IMR-90 (cell line): ENCODE measurements around the gene CRTAP. TPM values are rescaled to one million over a fixed set of nuclear protein-coding genes. Genes with fewer than 3 reads are reported as not detected.

Source experiments
- ATAC-seq: fragments of 200-7000 bp; cut with Tn5 transposase; 2 replicates; pipeline ENCODE4 v1.9.1; 2020; ENCODE audit warnings: low read depth, mild to moderate bottlenecking, moderate library complexity
- BruUV-seq: library from RNA; stranded (reverse); fragments of 400-500 nt; replicated peaks from 2 replicates; lab custom pipeline; 2021; lab: Mats Ljungman, UMichigan
- CTCF ChIA-PET: fragments of 300-600 bp; formaldehyde crosslinking; extraction: SDS; loops from one replicate; lab custom pipeline; 2021; ENCODE audit warnings: antibody characterized with exemption; lab: Yijun Ruan, JAX
- POLR2A ChIA-PET: fragments of 300-600 bp; sonication (Branson Sonifier 250); formaldehyde crosslinking; loops from one replicate; lab custom pipeline; 2022; ENCODE audit warnings: antibody characterized with exemption; ENCODE audit not compliant: unreplicated experiment; lab: Charles Lee
- DNase-seq: peaks from one replicate; pipeline ENCODE4 v3.0.0; 2013
- H2AFZ ChIP-seq: replicated peaks from 2 replicates; pipeline ENCODE3; 2013; ENCODE audit warnings: low read length, mild to moderate bottlenecking; ENCODE audit not compliant: poor library complexity
- H2AK5ac ChIP-seq: 2 replicates; pipeline ENCODE4 v1.6.1; 2013; ENCODE audit warnings: low read depth, low read length, inconsistent platforms
- H2AK9ac ChIP-seq: replicated peaks from 2 replicates; pipeline ENCODE3; 2013; ENCODE audit warnings: mild to moderate bottlenecking, low read depth, low read length, moderate library complexity; ENCODE audit not compliant: poor library complexity
- H2BK120ac ChIP-seq: 2 replicates; pipeline ENCODE4 v1.6.1; 2013; ENCODE audit warnings: low read depth, low read length, inconsistent platforms
- H2BK15ac ChIP-seq: 3 replicates; pipeline ENCODE4 v1.6.1; 2013; ENCODE audit warnings: low read depth, low read length, inconsistent platforms
- H2BK20ac ChIP-seq: 2 replicates; pipeline ENCODE4 v1.6.1; 2013; ENCODE audit warnings: low read depth, mild to moderate bottlenecking, inconsistent platforms, low read length, moderate library complexity
- H2BK5ac ChIP-seq: 2 replicates; pipeline ENCODE4 v1.6.1; 2013; ENCODE audit warnings: mild to moderate bottlenecking, low read depth, low read length, inconsistent platforms; ENCODE audit not compliant: poor library complexity, severe bottlenecking
- H3K14ac ChIP-seq: replicated peaks from 2 replicates; pipeline ENCODE4 v1.6.1; 2013; ENCODE audit warnings: low read depth, low read length, inconsistent platforms
- H3K18ac ChIP-seq: 2 replicates; pipeline ENCODE4 v1.6.1; 2013; ENCODE audit warnings: low read depth, low read length, control low read depth
- H3K23ac ChIP-seq: 2 replicates; pipeline ENCODE4 v1.6.1; 2013; ENCODE audit warnings: low read depth, low read length, inconsistent platforms
- H3K27ac ChIP-seq: 2 replicates; pipeline ENCODE4 v1.5.1; 2013; ENCODE audit warnings: mild to moderate bottlenecking, control low read depth, low read length; ENCODE audit not compliant: insufficient read depth
- H3K27me3 ChIP-seq: 2 replicates; pipeline ENCODE4 v1.6.1; 2013; ENCODE audit warnings: low read length; ENCODE audit not compliant: control insufficient read depth, insufficient read depth
- H3K36me3 ChIP-seq: 2 replicates; pipeline ENCODE4 v1.6.1; 2013; ENCODE audit warnings: low read length, mixed read lengths; ENCODE audit not compliant: control insufficient read depth, insufficient read depth
- H3K4ac ChIP-seq: 2 replicates; pipeline ENCODE4 v1.6.1; 2013; ENCODE audit warnings: low read depth, low read length, inconsistent platforms
- H3K4me1 ChIP-seq: 2 replicates; pipeline ENCODE4 v1.6.1; 2013; ENCODE audit warnings: low read length, mixed read lengths; ENCODE audit not compliant: control insufficient read depth, insufficient read depth
- H3K4me2 ChIP-seq: 2 replicates; pipeline ENCODE4 v1.6.1; 2013; ENCODE audit warnings: low read depth, mild to moderate bottlenecking, control low read depth, low read length, moderate library complexity
- H3K4me3 ChIP-seq: 2 replicates; pipeline ENCODE4 v1.5.1; 2013; ENCODE audit warnings: low read depth, mild to moderate bottlenecking, control low read depth, low read length, moderate library complexity; ENCODE audit not compliant: insufficient read depth
- H3K56ac ChIP-seq: 2 replicates; pipeline ENCODE4 v1.6.1; 2013; ENCODE audit warnings: low read length, inconsistent platforms; ENCODE audit not compliant: insufficient read depth; ENCODE audit errors: extremely low read depth
- H3K79me1 ChIP-seq, 2 experiments: 2 replicates each; pipeline ENCODE4 v1.6.1; 2013; ENCODE audit warnings: low read length in 2 of 2, inconsistent platforms in 1 of 2, low read depth in 1 of 2
- H3K9ac ChIP-seq: 2 replicates; pipeline ENCODE4 v1.6.1; 2013; ENCODE audit warnings: low read depth, low read length, control low read depth
- H3K9me1 ChIP-seq: 2 replicates; pipeline ENCODE4 v1.6.1; 2013; ENCODE audit warnings: low read length, inconsistent platforms; ENCODE audit not compliant: insufficient read depth
- H3K9me3 ChIP-seq: 2 replicates; pipeline ENCODE4 v1.6.1; 2013; ENCODE audit warnings: low read length; ENCODE audit not compliant: control insufficient read depth, insufficient read depth
- H4K20me1 ChIP-seq: 2 replicates; pipeline ENCODE4 v1.6.1; 2013; ENCODE audit warnings: low read length, inconsistent platforms; ENCODE audit not compliant: insufficient read depth
- H4K5ac ChIP-seq: 2 replicates; pipeline ENCODE4 v1.6.1; 2013; ENCODE audit warnings: mild to moderate bottlenecking, low read depth, low read length, control low read depth
- H4K8ac ChIP-seq, 2 experiments: 2 replicates each; pipeline ENCODE4 v1.6.1; 2013; ENCODE audit warnings: low read depth in 2 of 2, low read length in 2 of 2, control low read depth in 1 of 2, inconsistent platforms in 1 of 2
- H4K91ac ChIP-seq: 2 replicates; pipeline ENCODE4 v1.6.1; 2013; ENCODE audit warnings: low read depth, low read length, inconsistent platforms; ENCODE audit not compliant: insufficient read depth
- BHLHE40 ChIP-seq: fragments of 150-350 bp; IDR thresholded peaks from 2 replicates; pipeline ENCODE4 v1.6.1; 2016; ENCODE audit warnings: mild to moderate bottlenecking, low read depth, low read length
- ELK1 ChIP-seq: fragments of 150-350 bp; IDR thresholded peaks from 2 replicates; pipeline ENCODE4 v1.6.1; 2016; ENCODE audit warnings: low read depth, mild to moderate bottlenecking, low read length, moderate library complexity, borderline replicate concordance
- MXI1 ChIP-seq: IDR thresholded peaks from 2 replicates; pipeline ENCODE4 v1.6.1; 2012; ENCODE audit warnings: low read depth, mild to moderate bottlenecking, low read length, moderate library complexity, borderline replicate concordance
- NFE2L2 ChIP-seq: fragments of 150-350 bp; IDR thresholded peaks from 2 replicates; pipeline ENCODE4 v1.6.1; 2016; ENCODE audit warnings: low read depth, mild to moderate bottlenecking, low read length
- RAD21 ChIP-seq: IDR thresholded peaks from 2 replicates; pipeline ENCODE4 v1.6.1; 2012; ENCODE audit warnings: low read length, improper control_type of control experiment
- SMC3 ChIP-seq: fragments of 150-350 bp; IDR thresholded peaks from 2 replicates; pipeline ENCODE4 v1.6.1; 2016; ENCODE audit warnings: low read depth, mild to moderate bottlenecking, antibody characterized with exemption, low read length, moderate library complexity
- WGBS, 2 experiments: methylation state at CpG; one replicate each; pipeline versions ENCODE4 v1.1.5 to v1.1.7; 2013; ENCODE audit warnings: missing lambda C conversion rate in 2 of 2; ENCODE audit not compliant: insufficient read length in 1 of 2; ENCODE audit errors: extremely low coverage in 2 of 2; 5-methylcytosine and 5-hydroxymethylcytosine counted together
- dilution Hi-C: fragments of 300-500 bp; cut with HindIII; formaldehyde crosslinking; loops from one replicate; pipeline ENCODE4 v1.14.3; 2018; ENCODE audit warnings: low sequenced_read_pairs; ENCODE audit not compliant: unreplicated experiment
- in situ Hi-C: fragments of 300-500 bp; cut with MboI; formaldehyde crosslinking; loops from 3 replicates; pipeline ENCODE4 v1.14.3; 2019; ENCODE audit warnings: low sequenced_read_pairs, inconsistent platforms, mixed read lengths
- intact Hi-C: fragments of 100-400 bp; cut with micrococcal nuclease; formaldehyde crosslinking; loops from 2 replicates; pipeline ENCODE4 v1.10.0; 2022
- polyA plus RNA-seq, 3 experiments: library from polyadenylated mRNA; depleted of rRNA; stranded (reverse); fragments of >200 nt; gene quantifications; 2 replicates each; pipeline ENCODE4 v1.2.3, GENCODE V29; 2012; ENCODE audit warnings: low replicate concordance in 1 of 3
- total RNA-seq: library from RNA; depleted of rRNA; stranded (reverse); fragments of >200 nt; gene quantifications from 2 replicates; pipeline ENCODE4 v1.2.3, GENCODE V29; 2012

The CRTAP gene
- total and polyA plus RNA-seq, 2 of the 4 experiments (the other 2 are of a cell fraction) = 108 to 205 TPM

GRCh38 chr3:33187368-33187634, 73.5 kb downstream of the CRTAP start:
- Histone ChIP-seq H3K14ac (no peak overlapping the region), H3K9me1 (no peaks in the 10 kb centered on the region; the same call in 1 of the 2 replicates), H4K8ac (no peak overlapping the region), H3K9me3 (no peaks in the 10 kb centered on the region), H3K23ac (no peak overlapping the region), H4K5ac (no peak overlapping the region), H4K20me1 (no peaks in the 10 kb centered on the region), H2AFZ (no peak overlapping the region), H2BK20ac (no peak overlapping the region), H3K27me3 (no peaks in the 10 kb centered on the region), H3K18ac (no peak overlapping the region), H2BK5ac (no peak overlapping the region), H3K4me2 (no peak overlapping the region), H3K4me1 (no peaks in the 10 kb centered on the region), H3K9ac (no peak overlapping the region), H3K79me1 (no peaks in the 10 kb centered on the region), H2BK15ac (no peak overlapping the region), H3K4me3 (no peak overlapping the region), H4K91ac (no peak overlapping the region), H3K36me3 (no peaks in the 10 kb centered on the region), H3K56ac (no peak overlapping the region), H2AK5ac (no peak overlapping the region), H3K4ac (no peak overlapping the region), H2AK9ac (no peak overlapping the region), H2BK120ac (no peak overlapping the region), H3K27ac (no peak overlapping the region)
- 100% methylated on average over 1 of the region's 3 CpGs; no CpG with 5 or more reads in 1 of the 2 experiments for WGBS, 2 experiments
- TF ChIP-seq MXI1 (no peak), SMC3 (no peak), ELK1 (no peak), RAD21 (no peak), NFE2L2 (no peak), BHLHE40 (no peak)
- POLR2A ChIA-PET = no interaction called here
- CTCF ChIA-PET = no interaction called here
- dilution Hi-C loops = no loop called here
- peak; percentile 4 for DNase-seq
- in situ Hi-C loops = no loop called here
- intact Hi-C loops = no loop called here
- no peak for ATAC-seq
- BruUV-seq = no TSS peak
